ENCODE data around the gene IQCH.

DNA sequence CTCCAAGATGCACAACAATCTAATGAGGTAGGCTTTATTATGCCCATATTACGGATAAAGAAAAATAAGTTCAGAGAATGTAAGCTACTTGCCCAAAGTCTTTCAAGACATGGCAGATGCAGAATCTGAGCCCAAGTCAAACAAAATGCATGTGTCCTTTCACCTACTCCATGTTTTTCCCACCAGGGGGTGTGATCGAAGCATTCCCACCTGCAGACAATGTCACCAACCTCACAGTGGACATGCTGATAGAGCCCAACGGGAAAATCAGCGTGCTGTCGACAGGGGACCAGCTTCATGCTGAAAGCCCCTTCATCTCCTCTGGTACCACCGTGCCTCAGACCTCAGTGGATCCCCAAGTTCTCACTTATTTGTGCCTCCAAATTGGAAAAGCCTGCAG, 166.5 kb downstream of the IQCH start:
- no peak for TF ChIP-seq POLR2A (IDR thresholded peaks at IDR 0.05)
- TF ChIP-seq, protein P1, sequence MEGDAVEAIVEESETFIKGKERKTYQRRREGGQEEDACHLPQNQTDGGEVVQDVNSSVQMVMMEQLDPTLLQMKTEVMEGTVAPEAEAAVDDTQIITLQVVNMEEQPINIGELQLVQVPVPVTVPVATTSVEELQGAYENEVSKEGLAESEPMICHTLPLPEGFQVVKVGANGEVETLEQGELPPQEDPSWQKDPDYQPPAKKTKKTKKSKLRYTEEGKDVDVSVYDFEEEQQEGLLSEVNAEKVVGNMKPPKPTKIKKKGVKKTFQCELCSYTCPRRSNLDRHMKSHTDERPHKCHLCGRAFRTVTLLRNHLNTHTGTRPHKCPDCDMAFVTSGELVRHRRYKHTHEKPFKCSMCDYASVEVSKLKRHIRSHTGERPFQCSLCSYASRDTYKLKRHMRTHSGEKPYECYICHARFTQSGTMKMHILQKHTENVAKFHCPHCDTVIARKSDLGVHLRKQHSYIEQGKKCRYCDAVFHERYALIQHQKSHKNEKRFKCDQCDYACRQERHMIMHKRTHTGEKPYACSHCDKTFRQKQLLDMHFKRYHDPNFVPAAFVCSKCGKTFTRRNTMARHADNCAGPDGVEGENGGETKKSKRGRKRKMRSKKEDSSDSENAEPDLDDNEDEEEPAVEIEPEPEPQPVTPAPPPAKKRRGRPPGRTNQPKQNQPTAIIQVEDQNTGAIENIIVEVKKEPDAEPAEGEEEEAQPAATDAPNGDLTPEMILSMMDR (IDR thresholded peaks at IDR 0.05), result no peak

Measured in body of pancreas (tissue), 4 donors.